ENCODE results near the gene BBS9. TPM values are rescaled to one million over a fixed set of nuclear protein-coding genes. Genes with fewer than 3 reads are reported as not detected.
A peak's percentile ranks its signal among the peaks of the same experiment; 100 is the strongest.

The BBS9 gene
- total and polyA plus RNA-seq, 2 of the 4 experiments (the other 2 are of a cell fraction) = 7.9 to 9.5 TPM

DNA sequence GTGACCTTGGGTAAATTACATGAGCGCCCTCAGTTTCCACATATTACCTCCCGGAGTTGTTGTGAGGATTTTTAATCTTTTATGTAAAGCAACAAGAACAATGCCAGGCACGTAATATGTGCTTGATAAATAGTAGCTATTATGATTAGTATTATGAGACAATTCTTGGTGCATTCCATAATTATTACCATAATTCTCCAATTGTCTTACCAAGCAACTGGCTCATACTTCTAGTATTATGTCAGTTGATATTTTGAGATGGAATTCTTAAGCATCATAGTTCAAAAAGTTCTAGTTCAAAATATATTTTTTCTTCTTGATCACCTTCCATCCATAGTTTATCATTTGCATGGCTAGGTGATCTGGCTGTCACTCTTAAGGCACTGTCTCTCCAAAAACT, 259.0 kb downstream of the BBS9 start:
- H4K20me1 ChIP-seq (ENCODE audit: insufficient read depth, low read length) = no peaks in the 10 kb centered on the region

More for the DNA sequence above, 259.0 kb downstream of the BBS9 start:
- TF ChIP-seq SMC3 (IDR thresholded peaks at IDR 0.05; ENCODE audit: low read depth, low read length) = no peak
- no peak for TF ChIP-seq FOS (IDR thresholded peaks at IDR 0.05; ENCODE audit: low read depth, low read length)
- no peak for TF ChIP-seq RCOR1 (IDR thresholded peaks at IDR 0.05; ENCODE audit: insufficient replicate concordance, low read length)
- no peak for TF ChIP-seq BHLHE40 (IDR thresholded peaks at IDR 0.05; ENCODE audit: low read depth, low read length)
- no peak for TF ChIP-seq POLR2A (IDR thresholded peaks at IDR 0.05; ENCODE audit: low read depth, low read length)
- no peak for TF ChIP-seq MAZ (IDR thresholded peaks at IDR 0.05; ENCODE audit: borderline replicate concordance, low read depth, low read length)
- no peak for TF ChIP-seq CHD1 (IDR thresholded peaks at IDR 0.05; ENCODE audit: low read depth, low read length)
- TF ChIP-seq CEBPB (IDR thresholded peaks at IDR 0.05; ENCODE audit: low read depth, low read length) = no peak
- TF ChIP-seq RFX5 (IDR thresholded peaks at IDR 0.05; ENCODE audit: low read depth, low read length) = no peak
- TF ChIP-seq MAFK (IDR thresholded peaks at IDR 0.05; ENCODE audit: low read depth, low read length) = no peak
- TF ChIP-seq NFE2L2 (IDR thresholded peaks at IDR 0.05; ENCODE audit: low read depth, low read length) = no peak
- no peak for TF ChIP-seq MXI1 (IDR thresholded peaks at IDR 0.05; ENCODE audit: borderline replicate concordance, low read depth, low read length)
- H4K91ac ChIP-seq (ENCODE audit: insufficient read depth, low read depth, low read length) = no peak overlapping the region
- H2BK15ac ChIP-seq (ENCODE audit: low read depth, low read length) = no peak overlapping the region
- dilution Hi-C loops (cut with HindIII; ENCODE audit: low sequenced_read_pairs, unreplicated experiment) (no loop called here), intact Hi-C loops (cut with micrococcal nuclease) (no loop called here), in situ Hi-C loops (cut with MboI; ENCODE audit: low sequenced_read_pairs) (no loop called here)
- WGBS, 2 experiments (ENCODE audit: extremely low coverage in 2 of 2, insufficient read length in 1 of 2) = no CpG with 5 or more reads among the region's 3 CpGs
- H3K4me1 ChIP-seq (ENCODE audit: control insufficient read depth, insufficient read depth, low read length) = no peaks in the 10 kb centered on the region
- H3K4me2 ChIP-seq (ENCODE audit: low read depth, low read length) = no peak overlapping the region
- H2BK120ac ChIP-seq (ENCODE audit: low read depth, low read length) = no peak overlapping the region
- no peak overlapping the region for H4K5ac ChIP-seq (ENCODE audit: low read depth, low read length)
- ChIA-PET POLR2A (ENCODE audit: unreplicated experiment) (no interaction called here), CTCF (no interaction called here)
- H2AK5ac ChIP-seq (ENCODE audit: low read depth, low read length) = no peak overlapping the region
- no peak overlapping the region for H3K14ac ChIP-seq (replicated peaks; ENCODE audit: low read depth, low read length)
- H3K27me3 ChIP-seq (ENCODE audit: control insufficient read depth, insufficient read depth, low read length) = no peaks in the 10 kb centered on the region
- H2AFZ ChIP-seq (replicated peaks; ENCODE audit: low read length, poor library complexity) = no peak overlapping the region
- H3K9me3 ChIP-seq (ENCODE audit: control insufficient read depth, insufficient read depth, low read length) = no peaks in the 10 kb centered on the region
- H4K8ac ChIP-seq (ENCODE audit: low read depth in 2 of 2, low read length in 2 of 2) = no peak overlapping the region
- DNase-seq (peak; percentile 18), ATAC-seq (ENCODE audit: low read depth) (no peak)
- no peak overlapping the region for H3K18ac ChIP-seq (ENCODE audit: low read depth, low read length)
- no peaks in the 10 kb centered on the region for H3K79me1 ChIP-seq (ENCODE audit: low read depth in 1 of 2, low read length in 2 of 2)
- H2AK9ac ChIP-seq (replicated peaks; ENCODE audit: low read depth, low read length, poor library complexity) = no peak overlapping the region
- H3K4me3 ChIP-seq (ENCODE audit: insufficient read depth, low read depth, low read length) = no peak overlapping the region
- BruUV-seq (replicated peaks) = no TSS peak
- no peak overlapping the region for H3K4ac ChIP-seq (ENCODE audit: low read depth, low read length)
- H3K27ac ChIP-seq (ENCODE audit: insufficient read depth, low read length) = no peak overlapping the region
- no peak overlapping the region for H3K56ac ChIP-seq (ENCODE audit: extremely low read depth, insufficient read depth, low read length)
- H2BK20ac ChIP-seq (ENCODE audit: low read depth, low read length) = no peak overlapping the region
- no peaks in the 10 kb centered on the region for H3K9me1 ChIP-seq (ENCODE audit: insufficient read depth, low read length)
- no peak overlapping the region for H3K9ac ChIP-seq (ENCODE audit: low read depth, low read length)
- no peak overlapping the region for H3K23ac ChIP-seq (ENCODE audit: low read depth, low read length)
- no peaks in the 10 kb centered on the region for H3K36me3 ChIP-seq (ENCODE audit: control insufficient read depth, insufficient read depth, low read length)
- H2BK5ac ChIP-seq (ENCODE audit: low read depth, low read length, poor library complexity, severe bottlenecking) = no peak overlapping the region
